Prostate gland (tissue), 2 donors: ENCODE results near the gene KRTAP9-7. TPM values are rescaled to one million over a fixed set of nuclear protein-coding genes. Genes with fewer than 3 reads are reported as not detected.

Experiments used
- DNase-seq: peaks from one replicate; pipeline ENCODE4 v3.0.0-alpha.2; 2019; ENCODE audit warnings: low spot score
- H3K27ac ChIP-seq, 2 donors: fragments of 200-600 bp; sonication (generic); 2 replicates each; pipeline ENCODE4 v1.5.1; 2017 to 2019
- H3K27me3 ChIP-seq: fragments of 200-600 bp; sonication (generic); replicated peaks from 2 replicates; pipeline ENCODE4 v1.5.1; 2019; ENCODE audit not compliant: insufficient read depth
- H3K36me3 ChIP-seq, 2 donors: fragments of 200-600 bp; sonication (generic); 1 replicate in 1 of 2; 2 replicates in 1 of 2; pipeline versions ENCODE4 v1.5.1 to v1.8.1; 2017 to 2019
- H3K4me1 ChIP-seq: fragments of 200-600 bp; sonication (generic); replicated peaks from 2 replicates; pipeline ENCODE4 v1.5.1; 2019
- H3K4me3 ChIP-seq, 2 donors: fragments of 200-600 bp; sonication (generic); 2 replicates each; pipeline ENCODE4 v1.5.1; 2017 to 2019
- H3K9me3 ChIP-seq: fragments of 200-600 bp; sonication (generic); 2 replicates; pipeline ENCODE4 v1.5.1; 2017
- CTCF ChIP-seq, 4 experiments: fragments of 200-600 bp in 2 of 4; fragments of 450-650 bp in 2 of 4; sonication (generic) in 2 of 4; IDR thresholded peaks; 1 replicate in 3 of 4; 2 replicates in 1 of 4; pipeline ENCODE4 v1.5.1; 2016 to 2019; ENCODE audit warnings: antibody characterized with exemption in 4 of 4, mild to moderate bottlenecking in 2 of 4, moderate library complexity in 2 of 4
- POLR2A ChIP-seq: fragments of 450-650 bp; IDR thresholded peaks from one replicate; pipeline ENCODE4 v1.6.1; 2016; ENCODE audit warnings: antibody characterized with exemption, mild to moderate bottlenecking
- POLR2AphosphoS5 ChIP-seq: sonication (generic); formaldehyde crosslinking; IDR thresholded peaks from one replicate; pipeline ENCODE4 v1.6.1; 2017; ENCODE audit warnings: antibody characterized with exemption
- WGBS: methylation state at CpG from one replicate; pipeline ENCODE4 v1.1.5; 2018; 5-methylcytosine and 5-hydroxymethylcytosine counted together
- intact Hi-C: fragments of 100-400 bp; cut with DNase I; formaldehyde crosslinking; loops from one replicate; pipeline ENCODE4 v1.14.2; 2022
- total RNA-seq, 2 donors: library from RNA; depleted of rRNA; stranded (reverse); fragments of >200 nt; gene quantifications; one replicate each; pipeline ENCODE4 v1.1.0, GENCODE V29; 2016

Gene KRTAP9-7
- total RNA-seq, 2 donors from 2014 or later = not detected

- no peak for TF ChIP-seq POLR2AphosphoS5
- no peak for TF ChIP-seq CTCF (IDR thresholded peaks at IDR 0.05)
- no peak for TF ChIP-seq POLR2A
- intact Hi-C loops = no loop called here
- Histone ChIP-seq H3K36me3 (no peaks in the 10 kb centered on the region), H3K4me1 (no peaks in the 10 kb centered on the region), H3K27me3 (no peaks in the 10 kb centered on the region), H3K27ac (no peak overlapping the region), H3K9me3 (no peaks in the 10 kb centered on the region), H3K4me3 (no peak overlapping the region)
- no CpG with 5 or more reads among the region's 1 CpG for WGBS
- DNase-seq = no peak
These were observed 3.6 kb upstream of the KRTAP9-7 start for GRCh38 chr17:41271858-41272257.

- intact Hi-C loops = no loop called here
- H3K4me3 ChIP-seq = no peak overlapping the region
- 90% methylated on average over 3 of the region's 3 CpGs for WGBS
These were observed 2.9 kb downstream of the KRTAP9-7 start for GRCh38 chr17:41278176-41278955.

GRCh38 chr17:41284043-41284442 lies 8.5 kb downstream of the KRTAP9-7 start:
- 47% methylated on average over 3 of the region's 3 CpGs for WGBS
- Histone ChIP-seq H3K27me3 (no peaks in the 10 kb centered on the region), H3K4me1 (no peaks in the 10 kb centered on the region), H3K36me3 (no peaks in the 10 kb centered on the region), H3K4me3 (no peak overlapping the region), H3K9me3 (no peaks in the 10 kb centered on the region), H3K27ac (no peak overlapping the region)
- TF ChIP-seq POLR2AphosphoS5 (no peak), CTCF (IDR thresholded peaks at IDR 0.05) (no peak), POLR2A (no peak)
- no peak for DNase-seq
- intact Hi-C loops = no loop called here

More at GRCh38 chr17:41278176-41278955, 2.9 kb downstream of the KRTAP9-7 start:
- Histone ChIP-seq H3K4me1 (no peaks in the 10 kb centered on the region), H3K27ac (no peak overlapping the region), H3K27me3 (no peaks in the 10 kb centered on the region), H3K9me3 (no peaks in the 10 kb centered on the region), H3K36me3 (no peaks in the 10 kb centered on the region)
- no peak for DNase-seq
- no peak for TF ChIP-seq POLR2AphosphoS5
- TF ChIP-seq POLR2A = no peak
- TF ChIP-seq CTCF (IDR thresholded peaks at IDR 0.05) = no peak

- WGBS = 67% methylated on average over 2 of the region's 2 CpGs
- TF ChIP-seq CTCF (IDR thresholded peaks at IDR 0.05) (no peak), POLR2AphosphoS5 (no peak), POLR2A (no peak)
- no peak for DNase-seq
- H3K4me1 ChIP-seq = no peaks in the 10 kb centered on the region
- no peaks in the 10 kb centered on the region for H3K27me3 ChIP-seq
- no peak overlapping the region for H3K27ac ChIP-seq
- H3K9me3 ChIP-seq = no peaks in the 10 kb centered on the region
- H3K36me3 ChIP-seq = no peaks in the 10 kb centered on the region
- intact Hi-C loops = no loop called here
- H3K4me3 ChIP-seq = no peak overlapping the region
These were observed 9.0 kb downstream of the KRTAP9-7 start for GRCh38 chr17:41284546-41284945.

- intact Hi-C loops = no loop called here
- 83% methylated on average over 3 of the region's 3 CpGs for WGBS
- Histone ChIP-seq H3K36me3 (no peaks in the 10 kb centered on the region), H3K4me1 (no peaks in the 10 kb centered on the region), H3K27me3 (no peaks in the 10 kb centered on the region), H3K4me3 (no peak overlapping the region), H3K27ac (no peak overlapping the region), H3K9me3 (no peaks in the 10 kb centered on the region)
- TF ChIP-seq POLR2AphosphoS5 = no peak
- no peak for TF ChIP-seq CTCF (IDR thresholded peaks at IDR 0.05)
- TF ChIP-seq POLR2A = no peak
- no peak for DNase-seq
These were observed 11.6 kb downstream of the KRTAP9-7 start for GRCh38 chr17:41287050-41287449.
